ENCODE data around the gene BTBD8.

BTBD8 gene

GRCh38 chr1:92087542-92087941 lies 7.4 kb downstream of the BTBD8 start:
- FAIRE-seq: no peak
- DNase-seq (ENCODE audit: insufficient read length, low spot score): no peak

- FAIRE-seq: no peak
- no peak for DNase-seq (ENCODE audit: insufficient read length, low spot score)
Measured at GRCh38 chr1:92091625-92092024, 11.5 kb downstream of the BTBD8 start.

- DNase-seq (ENCODE audit: insufficient read length, low spot score): no peak
- FAIRE-seq: no peak
Measured at GRCh38 chr1:92094090-92094489, 13.9 kb downstream of the BTBD8 start.

- FAIRE-seq (no peak), DNase-seq (ENCODE audit: insufficient read length, low spot score) (no peak)
Measured at GRCh38 chr1:92094595-92094994, 14.4 kb downstream of the BTBD8 start.

- no peak for FAIRE-seq
- no peak for DNase-seq (ENCODE audit: insufficient read length, low spot score)
Measured at GRCh38 chr1:92095874-92096273, 15.7 kb downstream of the BTBD8 start.

- DNase-seq (ENCODE audit: insufficient read length, low spot score) (no peak), FAIRE-seq (no peak)
Measured at GRCh38 chr1:92096317-92096716, 16.2 kb downstream of the BTBD8 start.

- no peak for FAIRE-seq
Measured at GRCh38 chr1:92105546-92106081, 25.5 kb downstream of the BTBD8 start.

GRCh38 chr1:92108631-92109030 lies 28.5 kb downstream of the BTBD8 start:
- no peak for FAIRE-seq

More at GRCh38 chr1:92105546-92106081, 25.5 kb downstream of the BTBD8 start:
- DNase-seq (ENCODE audit: insufficient read length, low spot score): no peak

GRCh38 chr1:92117526-92117925 lies 37.4 kb downstream of the BTBD8 start:
- FAIRE-seq: no peak

More at GRCh38 chr1:92108631-92109030, 28.5 kb downstream of the BTBD8 start:
- DNase-seq (ENCODE audit: insufficient read length, low spot score): no peak

GRCh38 chr1:92118826-92119225 lies 38.7 kb downstream of the BTBD8 start:
- no peak for DNase-seq (ENCODE audit: insufficient read length, low spot score)
- no peak for FAIRE-seq

More at GRCh38 chr1:92117526-92117925, 37.4 kb downstream of the BTBD8 start:
- no peak for DNase-seq (ENCODE audit: insufficient read length, low spot score)

- FAIRE-seq: no peak
- no peak for DNase-seq (ENCODE audit: insufficient read length, low spot score)
Measured at GRCh38 chr1:92123868-92124267, 43.7 kb downstream of the BTBD8 start.

GRCh38 chr1:92125204-92125603 lies 45.1 kb downstream of the BTBD8 start:
- no peak for DNase-seq (ENCODE audit: insufficient read length, low spot score)
- no peak for FAIRE-seq

- no peak for DNase-seq (ENCODE audit: insufficient read length, low spot score)
- no peak for FAIRE-seq
Measured at GRCh38 chr1:92126088-92126487, 45.9 kb downstream of the BTBD8 start.

GRCh38 chr1:92134331-92134730 lies 54.2 kb downstream of the BTBD8 start:
- no peak for FAIRE-seq
- no peak for DNase-seq (ENCODE audit: insufficient read length, low spot score)

- no peak for DNase-seq (ENCODE audit: insufficient read length, low spot score)
- FAIRE-seq: no peak
Measured at GRCh38 chr1:92136341-92136740, 56.2 kb downstream of the BTBD8 start.

GRCh38 chr1:92154934-92155333 lies 74.8 kb downstream of the BTBD8 start:
- no peak for FAIRE-seq
- DNase-seq (ENCODE audit: insufficient read length, low spot score): no peak

- DNase-seq (ENCODE audit: insufficient read length, low spot score) (no peak), FAIRE-seq (no peak)
Measured at GRCh38 chr1:92159593-92159992, 79.4 kb downstream of the BTBD8 start.

GRCh38 chr1:92165389-92165788 lies 85.2 kb downstream of the BTBD8 start:
- DNase-seq (ENCODE audit: insufficient read length, low spot score) (no peak), FAIRE-seq (no peak)

GRCh38 chr1:92167151-92167550 lies 87.0 kb downstream of the BTBD8 start:
- DNase-seq (ENCODE audit: insufficient read length, low spot score): no peak
- no peak for FAIRE-seq

- FAIRE-seq (no peak), DNase-seq (ENCODE audit: insufficient read length, low spot score) (no peak)
Measured at GRCh38 chr1:92168657-92169056, 88.5 kb downstream of the BTBD8 start.

GRCh38 chr1:92169214-92170005 lies 89.3 kb downstream of the BTBD8 start:
- DNase-seq (ENCODE audit: insufficient read length, low spot score): no peak
- no peak for FAIRE-seq

GRCh38 chr1:92184632-92185031 lies 104.5 kb downstream of the BTBD8 start:
- DNase-seq (ENCODE audit: insufficient read length, low spot score) (peak; percentile 25), FAIRE-seq (no peak)
